Urinary bladder (tissue), 4 donors: ENCODE data around the gene KCNQ1OT1. TPM values are rescaled to one million over a fixed set of nuclear protein-coding genes. Genes with fewer than 3 reads are reported as not detected.
A peak's percentile ranks its signal among the peaks of the same experiment; 100 is the strongest.

Source experiments
- DNase-seq: peaks from one replicate; pipeline ENCODE4 v3.0.0-alpha.2; 2015; ENCODE audit errors: extremely low spot score
- H3K27ac ChIP-seq: one replicate; pipeline ENCODE4 v1.5.1; 2013; ENCODE audit warnings: low read depth, mild to moderate bottlenecking, moderate library complexity
- H3K36me3 ChIP-seq: one replicate; pipeline ENCODE4 v1.6.1; 2013; ENCODE audit warnings: mild to moderate bottlenecking, moderate library complexity; ENCODE audit not compliant: insufficient read depth
- H3K4me1 ChIP-seq: one replicate; pipeline ENCODE4 v1.6.1; 2013; ENCODE audit warnings: mild to moderate bottlenecking, moderate library complexity; ENCODE audit not compliant: insufficient read depth
- H3K4me3 ChIP-seq: one replicate; pipeline ENCODE4 v1.5.1; 2013; ENCODE audit warnings: low read depth, low read length
- WGBS: extraction: QIAGEN DNeasy Blood & Tissue Kit; methylation state at CpG from one replicate; pipeline ENCODE4 v1.1.7; 2013; 5-methylcytosine and 5-hydroxymethylcytosine counted together
- polyA plus RNA-seq: library from polyadenylated mRNA; stranded (reverse); fragments of 200-250 nt; gene quantifications from one replicate; pipeline ENCODE4 v1.2.3, GENCODE V29; 2013
- total RNA-seq: library from RNA; depleted of rRNA; stranded (reverse); fragments of >200 nt; gene quantifications from one replicate; pipeline ENCODE4 v1.2.3, GENCODE V29; 2014
- donor health status: healthy with polysubstance abuse.
- donor health status: healthy.

The KCNQ1OT1 gene
- total and polyA plus RNA-seq, 2 donors = 0.06 to 24.7 TPM

- WGBS = 91% methylated on average over 28 of the region's 28 CpGs
- no peak for DNase-seq
- H3K27ac ChIP-seq = no peak overlapping the region
Measured at GRCh38 chr11:2731130-2732125, 31.6 kb upstream of the KCNQ1OT1 start.

GRCh38 chr11:2730272-2731129, 30.7 kb upstream of the KCNQ1OT1 start:
- 78% methylated on average over 16 of the region's 16 CpGs for WGBS
- Histone ChIP-seq H3K27ac (no peak overlapping the region), H3K4me3 (no peak overlapping the region)

More at GRCh38 chr11:2731130-2732125, 31.6 kb upstream of the KCNQ1OT1 start:
- Histone ChIP-seq H3K36me3 (no peaks in the 10 kb centered on the region), H3K4me3 (no peak overlapping the region), H3K4me1 (no peaks in the 10 kb centered on the region)

GRCh38 chr11:2729841-2730240, 30.0 kb upstream of the KCNQ1OT1 start:
- DNase-seq = no peak

More at GRCh38 chr11:2730272-2731129, 30.7 kb upstream of the KCNQ1OT1 start:
- no peaks in the 10 kb centered on the region for H3K36me3 ChIP-seq
- no peak for DNase-seq
- H3K4me1 ChIP-seq = no peaks in the 10 kb centered on the region

GRCh38 chr11:2728663-2729332, 29.0 kb upstream of the KCNQ1OT1 start:
- Histone ChIP-seq H3K4me3 (no peak overlapping the region), H3K27ac (no peak overlapping the region), H3K36me3 (no peaks in the 10 kb centered on the region), H3K4me1 (no peaks in the 10 kb centered on the region)
- no peak for DNase-seq
- 89% methylated on average over 18 of the region's 18 CpGs for WGBS

More at GRCh38 chr11:2729841-2730240, 30.0 kb upstream of the KCNQ1OT1 start:
- Histone ChIP-seq H3K4me3 (no peak overlapping the region), H3K27ac (no peak overlapping the region), H3K4me1 (no peaks in the 10 kb centered on the region), H3K36me3 (no peaks in the 10 kb centered on the region)
- WGBS = 96% methylated on average over 9 of the region's 9 CpGs

GRCh38 chr11:2728128-2728662, 28.4 kb upstream of the KCNQ1OT1 start:
- no peak for DNase-seq
- Histone ChIP-seq H3K4me1 (no peaks in the 10 kb centered on the region), H3K4me3 (no peak overlapping the region), H3K36me3 (no peaks in the 10 kb centered on the region), H3K27ac (no peak overlapping the region)
- 87% methylated on average over 17 of the region's 17 CpGs for WGBS

- 92% methylated on average over 4 of the region's 4 CpGs for WGBS
- Histone ChIP-seq H3K4me1 (no peaks in the 10 kb centered on the region), H3K4me3 (no peak overlapping the region), H3K27ac (no peak overlapping the region), H3K36me3 (no peaks in the 10 kb centered on the region)
- no peak for DNase-seq
Measured at GRCh38 chr11:2726964-2727363, 27.2 kb upstream of the KCNQ1OT1 start.

- Histone ChIP-seq H3K4me1 (no peaks in the 10 kb centered on the region), H3K27ac (no peak overlapping the region), H3K36me3 (no peaks in the 10 kb centered on the region), H3K4me3 (no peak overlapping the region)
- WGBS = 72% methylated on average over 27 of the region's 27 CpGs
- peak; percentile 73 for DNase-seq
Measured at GRCh38 chr11:2725368-2726300, 25.8 kb upstream of the KCNQ1OT1 start.

- H3K36me3 ChIP-seq = no peaks in the 10 kb centered on the region
- H3K4me3 ChIP-seq = no peak overlapping the region
- DNase-seq = no peak
- no peak overlapping the region for H3K27ac ChIP-seq
- WGBS = 66% methylated on average over 20 of the region's 20 CpGs
- H3K4me1 ChIP-seq = no peaks in the 10 kb centered on the region
Measured at GRCh38 chr11:2724653-2725367, 25.0 kb upstream of the KCNQ1OT1 start.

GRCh38 chr11:2724104-2724503, 24.3 kb upstream of the KCNQ1OT1 start:
- Histone ChIP-seq H3K4me1 (no peaks in the 10 kb centered on the region), H3K36me3 (no peaks in the 10 kb centered on the region), H3K4me3 (no peak overlapping the region), H3K27ac (no peak overlapping the region)
- WGBS = 94% methylated on average over 16 of the region's 16 CpGs
- DNase-seq = no peak

GRCh38 chr11:2722955-2723354, 23.2 kb upstream of the KCNQ1OT1 start:
- Histone ChIP-seq H3K4me3 (no peak overlapping the region), H3K4me1 (no peaks in the 10 kb centered on the region), H3K27ac (no peak overlapping the region), H3K36me3 (no peaks in the 10 kb centered on the region)
- DNase-seq = no peak
- 92% methylated on average over 15 of the region's 15 CpGs for WGBS

- Histone ChIP-seq H3K36me3 (no peaks in the 10 kb centered on the region), H3K27ac (no peak overlapping the region), H3K4me3 (no peak overlapping the region), H3K4me1 (no peaks in the 10 kb centered on the region)
- WGBS = 89% methylated on average over 27 of the region's 27 CpGs
- DNase-seq = no peak
Measured at GRCh38 chr11:2721210-2721916, 21.6 kb upstream of the KCNQ1OT1 start.
